ENCODE data around the gene STEAP4. TPM values are rescaled to one million over a fixed set of nuclear protein-coding genes. Genes with fewer than 3 reads are reported as not detected.

Gene STEAP4
- total RNA-seq, 4 donors from 2014 or later: 5.8 to 57.4 (median 22.9) TPM

DNA sequence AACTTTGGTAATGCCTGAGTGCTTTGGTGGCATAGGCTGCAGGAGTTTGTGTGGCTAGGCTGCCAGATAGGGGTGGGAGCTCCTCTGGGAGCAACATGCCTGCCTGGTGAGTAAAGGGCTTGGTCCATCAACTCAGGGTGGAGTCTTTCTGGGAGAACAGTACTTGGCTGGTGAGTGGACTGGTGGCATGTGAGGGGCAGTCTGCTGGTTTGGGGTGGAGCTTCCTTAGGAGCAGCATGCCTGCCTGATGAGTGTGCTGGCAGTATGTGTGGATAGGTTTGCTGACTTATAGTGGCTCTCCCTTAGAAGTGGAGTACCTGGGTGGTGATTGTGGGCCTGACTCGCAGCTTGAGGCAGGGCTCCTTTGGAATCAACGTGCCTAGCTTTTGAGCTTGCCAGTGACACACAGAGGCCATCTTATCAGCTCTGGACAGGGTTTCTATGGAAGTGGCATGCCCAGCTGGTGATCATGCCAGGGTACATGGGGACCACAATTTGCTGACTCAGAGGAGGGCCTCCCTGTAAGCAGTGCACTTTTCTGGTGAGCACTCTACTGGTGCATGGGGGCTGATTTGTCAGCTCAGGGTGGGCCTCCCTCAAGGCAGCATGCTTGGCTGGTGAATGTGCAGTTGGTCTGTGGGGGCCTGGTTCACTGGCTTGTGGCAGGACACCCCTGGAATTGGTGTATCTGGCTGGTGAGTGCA is 51.8 kb downstream of the STEAP4 start:
- intact Hi-C loops (cut with DNase I; ENCODE audit: low total_unique reads): no loop called here
- Histone ChIP-seq H3K4me3 (no peak overlapping the region), H3K9me3 (peaks cover 0 to 7% of the 10 kb centered on the region in 2 donors), H3K27me3 (no peaks in the 10 kb centered on the region), H3K4me1 (no peaks in the 10 kb centered on the region), H3K36me3 (no peaks in the 10 kb centered on the region), H3K27ac (no peak overlapping the region)
- TF ChIP-seq POLR2A (IDR thresholded peaks at IDR 0.05): no peak
- TF ChIP-seq, protein P1, sequence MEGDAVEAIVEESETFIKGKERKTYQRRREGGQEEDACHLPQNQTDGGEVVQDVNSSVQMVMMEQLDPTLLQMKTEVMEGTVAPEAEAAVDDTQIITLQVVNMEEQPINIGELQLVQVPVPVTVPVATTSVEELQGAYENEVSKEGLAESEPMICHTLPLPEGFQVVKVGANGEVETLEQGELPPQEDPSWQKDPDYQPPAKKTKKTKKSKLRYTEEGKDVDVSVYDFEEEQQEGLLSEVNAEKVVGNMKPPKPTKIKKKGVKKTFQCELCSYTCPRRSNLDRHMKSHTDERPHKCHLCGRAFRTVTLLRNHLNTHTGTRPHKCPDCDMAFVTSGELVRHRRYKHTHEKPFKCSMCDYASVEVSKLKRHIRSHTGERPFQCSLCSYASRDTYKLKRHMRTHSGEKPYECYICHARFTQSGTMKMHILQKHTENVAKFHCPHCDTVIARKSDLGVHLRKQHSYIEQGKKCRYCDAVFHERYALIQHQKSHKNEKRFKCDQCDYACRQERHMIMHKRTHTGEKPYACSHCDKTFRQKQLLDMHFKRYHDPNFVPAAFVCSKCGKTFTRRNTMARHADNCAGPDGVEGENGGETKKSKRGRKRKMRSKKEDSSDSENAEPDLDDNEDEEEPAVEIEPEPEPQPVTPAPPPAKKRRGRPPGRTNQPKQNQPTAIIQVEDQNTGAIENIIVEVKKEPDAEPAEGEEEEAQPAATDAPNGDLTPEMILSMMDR (IDR thresholded peaks at IDR 0.05): no peak
- DNase-seq: no peak

DNA sequence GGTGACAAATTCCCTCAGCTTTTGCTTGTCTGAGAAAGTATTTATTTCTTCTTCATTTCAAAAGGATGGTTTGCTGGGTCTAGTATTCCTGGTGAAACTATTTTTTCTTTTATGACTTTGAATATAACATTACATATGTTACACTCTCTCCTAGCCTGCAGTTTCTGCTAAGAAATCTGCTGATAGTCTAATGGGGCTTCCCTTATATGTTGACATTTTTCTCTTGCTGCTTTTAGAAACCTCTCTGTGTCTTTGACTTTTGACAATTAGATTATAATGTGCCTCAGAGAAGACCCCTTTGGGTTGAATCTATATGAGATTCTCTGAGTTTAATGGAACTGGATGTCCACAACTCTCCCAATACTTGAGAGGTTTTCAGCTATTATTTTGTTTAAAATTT is 53.1 kb downstream of the STEAP4 start:
- intact Hi-C loops (cut with DNase I; ENCODE audit: low total_unique reads): no loop called here
- TF ChIP-seq POLR2A (IDR thresholded peaks at IDR 0.05): no peak
- TF ChIP-seq, protein P1 (IDR thresholded peaks at IDR 0.05): no peak
- no peaks in the 10 kb centered on the region for H3K4me1 ChIP-seq
- H3K4me3 ChIP-seq: no peak overlapping the region
- no peaks in the 10 kb centered on the region for H3K27me3 ChIP-seq
- H3K27ac ChIP-seq: no peak overlapping the region
- no peak for DNase-seq
- peaks cover 0 to 7% of the 10 kb centered on the region in 2 donors for H3K9me3 ChIP-seq
- H3K36me3 ChIP-seq: no peaks in the 10 kb centered on the region

DNA sequence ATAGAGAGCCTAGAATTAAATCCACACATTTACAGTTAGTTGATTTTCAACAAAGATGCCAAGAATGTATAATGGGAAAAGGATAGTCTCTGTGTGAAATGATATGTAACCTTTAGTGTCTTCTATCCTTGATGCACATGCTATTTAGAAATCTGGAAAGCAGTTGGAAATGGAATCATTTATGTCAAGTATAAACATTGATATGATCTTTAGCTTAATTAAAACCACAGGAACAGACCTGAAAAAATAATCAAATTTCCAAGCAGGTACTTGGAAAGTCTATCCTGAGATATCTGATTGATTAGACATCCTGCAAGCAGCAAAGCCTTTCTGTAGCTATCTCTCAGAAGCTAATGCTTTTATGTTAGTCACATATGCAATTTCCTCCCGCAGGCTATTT is 62.4 kb downstream of the STEAP4 start:
- TF ChIP-seq, protein P1 (IDR thresholded peaks at IDR 0.05): no peak
- no peak for TF ChIP-seq POLR2A (IDR thresholded peaks at IDR 0.05)
- Histone ChIP-seq H3K9me3 (no peaks in the 10 kb centered on the region), H3K36me3 (no peaks in the 10 kb centered on the region), H3K27me3 (no peaks in the 10 kb centered on the region), H3K27ac (no peak overlapping the region), H3K4me3 (no peak overlapping the region), H3K4me1 (no peaks in the 10 kb centered on the region)
- intact Hi-C loops (cut with DNase I; ENCODE audit: low total_unique reads): no loop called here
- no peak for DNase-seq

DNA sequence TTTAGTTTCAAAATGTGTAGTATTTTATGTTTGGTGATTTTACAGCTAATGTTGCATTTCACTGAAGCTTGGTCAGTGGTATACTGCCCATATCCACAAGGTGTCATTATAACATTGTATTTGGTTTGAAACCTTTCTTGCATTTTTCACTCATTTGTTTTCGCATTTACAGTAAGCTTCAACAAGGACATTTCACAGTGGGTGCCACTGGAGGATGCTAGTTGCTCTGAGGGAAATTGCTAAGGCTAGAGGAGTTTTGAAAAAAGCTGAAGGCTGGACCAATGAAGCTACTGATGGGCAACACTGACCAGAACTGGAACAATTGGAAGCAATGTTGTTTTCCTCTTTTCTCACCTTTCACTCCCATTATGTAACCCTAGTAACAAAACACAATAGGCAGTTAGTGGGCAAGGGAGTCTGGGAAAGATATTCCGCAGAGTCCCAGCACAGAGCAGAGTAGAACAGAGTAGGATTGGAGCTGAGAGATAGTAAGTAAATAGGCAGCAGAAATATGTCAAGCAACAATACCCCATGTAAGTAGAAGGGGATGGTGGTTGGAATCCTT is 63.3 kb downstream of the STEAP4 start:
- no peak for DNase-seq
- no peak overlapping the region for H3K4me3 ChIP-seq
- no peaks in the 10 kb centered on the region for H3K4me1 ChIP-seq
- no peaks in the 10 kb centered on the region for H3K36me3 ChIP-seq
- no peaks in the 10 kb centered on the region for H3K27me3 ChIP-seq
- intact Hi-C loops (cut with DNase I; ENCODE audit: low total_unique reads): no loop called here
- no peaks in the 10 kb centered on the region for H3K9me3 ChIP-seq
- TF ChIP-seq, protein P1 (IDR thresholded peaks at IDR 0.05): peak; percentile 55 to 72 (median 58)
- TF ChIP-seq POLR2A (IDR thresholded peaks at IDR 0.05): no peak
- H3K27ac ChIP-seq: no peak overlapping the region

DNA sequence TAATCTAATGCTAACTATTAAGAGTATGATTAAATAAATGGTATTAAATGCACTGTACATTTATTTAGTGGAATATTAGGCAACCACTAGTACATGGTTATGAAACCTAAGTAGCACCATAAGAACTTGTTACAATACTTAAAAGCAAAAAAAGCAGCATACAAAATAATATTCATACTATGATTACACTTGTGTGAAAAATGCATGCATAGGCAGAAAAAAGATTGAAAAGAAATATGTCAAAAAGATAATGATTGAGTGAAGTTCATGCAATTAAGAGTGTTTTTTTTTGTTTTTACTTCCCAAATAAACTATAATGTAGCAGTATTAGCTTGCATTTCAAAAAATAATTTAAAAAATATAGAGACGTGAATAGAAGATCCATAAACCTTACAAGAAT is 66.8 kb downstream of the STEAP4 start:
- Histone ChIP-seq H3K36me3 (no peaks in the 10 kb centered on the region), H3K27ac (no peak overlapping the region), H3K4me3 (no peak overlapping the region), H3K4me1 (no peaks in the 10 kb centered on the region), H3K27me3 (no peaks in the 10 kb centered on the region), H3K9me3 (no peaks in the 10 kb centered on the region)
- DNase-seq: no peak
- TF ChIP-seq, protein P1 (IDR thresholded peaks at IDR 0.05): no peak
- intact Hi-C loops (cut with DNase I; ENCODE audit: low total_unique reads): no loop called here
